Measurements from ENCODE around the gene BAD.

DNA sequence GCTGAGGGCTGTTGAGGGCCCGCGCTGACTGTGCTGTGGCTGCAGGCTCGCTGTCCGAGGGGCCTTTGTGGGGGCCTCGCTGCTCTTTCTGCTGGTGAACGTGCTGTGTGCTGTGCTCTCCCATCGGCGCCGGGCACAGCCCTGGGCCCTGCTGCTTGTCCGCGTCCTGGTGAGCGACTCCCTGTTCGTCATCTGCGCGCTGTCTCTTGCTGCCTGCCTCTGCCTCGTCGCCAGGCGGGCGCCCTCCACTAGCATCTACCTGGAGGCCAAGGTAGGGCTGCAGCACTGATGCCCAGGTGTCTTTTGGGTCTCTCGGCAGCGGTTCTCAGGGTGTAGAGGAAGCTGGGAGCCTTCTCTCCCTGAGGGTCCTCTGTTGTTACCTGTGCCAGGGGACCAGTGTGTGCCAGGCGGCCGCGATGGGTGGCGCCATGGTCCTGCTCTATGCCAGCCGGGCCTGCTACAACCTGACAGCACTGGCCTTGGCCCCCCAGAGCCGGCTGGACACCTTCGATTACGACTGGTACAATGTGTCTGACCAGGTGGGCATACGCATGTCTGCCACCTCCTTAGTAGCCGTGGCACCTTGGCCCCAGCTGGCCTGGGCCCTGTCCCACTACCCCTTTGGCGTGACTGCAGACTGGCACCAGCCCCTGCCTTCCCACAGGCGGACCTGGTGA lies 3.3 kb upstream of the BAD start:
- no peak for TF ChIP-seq POLR2A (IDR thresholded peaks at IDR 0.05; ENCODE audit: extremely low read depth, insufficient read length)
- TF ChIP-seq, protein P1, sequence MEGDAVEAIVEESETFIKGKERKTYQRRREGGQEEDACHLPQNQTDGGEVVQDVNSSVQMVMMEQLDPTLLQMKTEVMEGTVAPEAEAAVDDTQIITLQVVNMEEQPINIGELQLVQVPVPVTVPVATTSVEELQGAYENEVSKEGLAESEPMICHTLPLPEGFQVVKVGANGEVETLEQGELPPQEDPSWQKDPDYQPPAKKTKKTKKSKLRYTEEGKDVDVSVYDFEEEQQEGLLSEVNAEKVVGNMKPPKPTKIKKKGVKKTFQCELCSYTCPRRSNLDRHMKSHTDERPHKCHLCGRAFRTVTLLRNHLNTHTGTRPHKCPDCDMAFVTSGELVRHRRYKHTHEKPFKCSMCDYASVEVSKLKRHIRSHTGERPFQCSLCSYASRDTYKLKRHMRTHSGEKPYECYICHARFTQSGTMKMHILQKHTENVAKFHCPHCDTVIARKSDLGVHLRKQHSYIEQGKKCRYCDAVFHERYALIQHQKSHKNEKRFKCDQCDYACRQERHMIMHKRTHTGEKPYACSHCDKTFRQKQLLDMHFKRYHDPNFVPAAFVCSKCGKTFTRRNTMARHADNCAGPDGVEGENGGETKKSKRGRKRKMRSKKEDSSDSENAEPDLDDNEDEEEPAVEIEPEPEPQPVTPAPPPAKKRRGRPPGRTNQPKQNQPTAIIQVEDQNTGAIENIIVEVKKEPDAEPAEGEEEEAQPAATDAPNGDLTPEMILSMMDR (IDR thresholded peaks at IDR 0.05; ENCODE audit: low read depth, low read length) = no peak
- TF ChIP-seq MYC (IDR thresholded peaks at IDR 0.05; ENCODE audit: low read depth, low read length) = no peak
- TF ChIP-seq, protein P2, sequence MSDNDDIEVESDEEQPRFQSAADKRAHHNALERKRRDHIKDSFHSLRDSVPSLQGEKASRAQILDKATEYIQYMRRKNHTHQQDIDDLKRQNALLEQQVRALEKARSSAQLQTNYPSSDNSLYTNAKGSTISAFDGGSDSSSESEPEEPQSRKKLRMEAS (IDR thresholded peaks at IDR 0.05; ENCODE audit: low read depth, low read length) = no peak
